K562 (cell line): ENCODE data around the gene RTP5. TPM values are rescaled to one million over a fixed set of nuclear protein-coding genes. Genes with fewer than 3 reads are reported as not detected.

Experiments used
- ADNP ChIP-seq: fragments of 200-800 bp; sonication (Bioruptor generic); IDR thresholded peaks from 2 replicates; pipeline ENCODE4 v1.6.1; 2016; ENCODE audit warnings: missing genetic modification characterization, missing compliant biosample characterization
- IRF2 ChIP-seq: sonication (generic); formaldehyde crosslinking; IDR thresholded peaks from 2 replicates; pipeline ENCODE4 v1.8.1; 2022; ENCODE audit warnings: mild to moderate bottlenecking, missing genetic modification reagents
- PHF20 ChIP-seq: fragments of 450-650 bp; IDR thresholded peaks from 2 replicates; pipeline ENCODE4 v1.6.1; 2018; ENCODE audit not compliant: partially characterized antibody
- PML ChIP-seq: IDR thresholded peaks from 2 replicates; pipeline ENCODE4 v1.6.1; 2012; ENCODE audit warnings: low read length, inconsistent platforms
- RBFOX2 ChIP-seq: fragments of 200-400 bp; formaldehyde crosslinking; IDR thresholded peaks from 2 replicates; pipeline ENCODE4 v1.6.1; 2017; ENCODE audit warnings: low read depth, mild to moderate bottlenecking, low read length, moderate library complexity
- SP1 ChIP-seq: sonication (generic); formaldehyde crosslinking; IDR thresholded peaks from 2 replicates; pipeline ENCODE4 v1.8.1; 2022; ENCODE audit warnings: mild to moderate bottlenecking, missing genetic modification reagents
- TEAD1 ChIP-seq, 2 experiments: fragments of 450-650 bp in 1 of 2; sonication (generic) in 1 of 2; formaldehyde crosslinking; IDR thresholded peaks; 2 replicates each; pipeline versions ENCODE4 v1.4.0 to v1.8.0; 2020 to 2022; ENCODE audit warnings: mild to moderate bottlenecking in 2 of 2, missing genetic modification reagents in 1 of 2
- ZBTB33 ChIP-seq: sonication (generic); formaldehyde crosslinking; IDR thresholded peaks from 2 replicates; pipeline ENCODE4 v1.8.1; 2023; ENCODE audit warnings: mild to moderate bottlenecking, missing genetic modification reagents
- ZNF398 ChIP-seq: fragments of 250-450 bp; sonication (Bioruptor Pico); IDR thresholded peaks from 2 replicates; pipeline ENCODE4 v1.8.0; 2021; ENCODE audit warnings: moderate library complexity, mild to moderate bottlenecking, inconsistent platforms
- ZNF75A ChIP-seq: fragments of 450-650 bp; formaldehyde crosslinking; IDR thresholded peaks from 2 replicates; pipeline ENCODE4 v1.4.0; 2020; ENCODE audit warnings: mild to moderate bottlenecking
- polyA plus RNA-seq, 8 experiments: library from polyadenylated mRNA; depleted of rRNA in 4 of 8; stranded (reverse) in 5 of 8; unstranded in 3 of 8; fragments of >200 nt; fragmentation: Nextera tagmentation in 2 of 8; fragmentation: Illumina TruSeq in 1 of 8; extraction: Ambion mirVana in 2 of 8; extraction: Trizol in 1 of 8; gene quantifications; 2 replicates each; pipeline versions ENCODE4 v1.2.1 to v1.2.3, GENCODE V29; 2011 to 2014; ENCODE audit warnings: inconsistent platforms in 1 of 8, missing spikeins in 1 of 8
- total RNA-seq, 7 experiments: library from RNA; depleted of rRNA in 6 of 7; stranded (reverse); fragments of >200 nt in 6 of 7; fragmentation: Illumina TruSeq in 2 of 7; extraction: Trizol in 2 of 7; gene quantifications; 2 replicates each; pipeline versions ENCODE4 v1.2.1 to v1.2.3, GENCODE V29; 2011 to 2021; ENCODE audit warnings: low replicate concordance in 1 of 7
- TF ChIP-seq, protein P1 (sequence below): sonication (generic); formaldehyde crosslinking; IDR thresholded peaks from 2 replicates; pipeline ENCODE4 v1.9.0; 2022; ENCODE audit warnings: mild to moderate bottlenecking, missing genetic modification reagents
- TF ChIP-seq, protein P2 (sequence below), 2 experiments: fragments of 450-650 bp; formaldehyde crosslinking in 1 of 2; IDR thresholded peaks; 2 replicates each; pipeline versions ENCODE4 v1.4.0 to v1.6.1; 2014 to 2020; ENCODE audit warnings: mild to moderate bottlenecking in 2 of 2, borderline replicate concordance in 1 of 2, low read depth in 1 of 2

RTP5 gene
- total and polyA plus RNA-seq, 9 of the 15 experiments (the other 6 are each of a cell fraction or from before 2014, with no cell fraction given), result not detected

GRCh38 chr2:241865957-241866789 is 3.4 kb upstream of the RTP5 start (continued):
- TF ChIP-seq ZNF398 (CRISPR knock-in tag), result no peak
- peak; percentile 78; the same call in 1 of the 2 replicates for TF ChIP-seq ZBTB33 (CRISPR knock-in tag)
- 0 out of 2 replicates have a peak, but pooled peaks have one; percentile 45 for TF ChIP-seq IRF2 (CRISPR knock-in tag)
- TF ChIP-seq ADNP (tag), result peak; percentile 84; the same call in 1 of the 2 replicates
- TF ChIP-seq, protein P1, sequence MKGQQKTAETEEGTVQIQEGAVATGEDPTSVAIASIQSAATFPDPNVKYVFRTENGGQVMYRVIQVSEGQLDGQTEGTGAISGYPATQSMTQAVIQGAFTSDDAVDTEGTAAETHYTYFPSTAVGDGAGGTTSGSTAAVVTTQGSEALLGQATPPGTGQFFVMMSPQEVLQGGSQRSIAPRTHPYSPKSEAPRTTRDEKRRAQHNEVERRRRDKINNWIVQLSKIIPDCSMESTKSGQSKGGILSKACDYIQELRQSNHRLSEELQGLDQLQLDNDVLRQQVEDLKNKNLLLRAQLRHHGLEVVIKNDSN (CRISPR knock-in tag), result no peak
- no peak for TF ChIP-seq PML
- no peak for TF ChIP-seq ZNF75A
- peak; percentile 65 for TF ChIP-seq PHF20
- peak in 1 of 2 experiments; percentile 21; a peak in 1 of 4 replicates for TF ChIP-seq TEAD1 (CRISPR knock-in tag; IDR thresholded peaks at IDR 0.05)
- TF ChIP-seq, protein P2, sequence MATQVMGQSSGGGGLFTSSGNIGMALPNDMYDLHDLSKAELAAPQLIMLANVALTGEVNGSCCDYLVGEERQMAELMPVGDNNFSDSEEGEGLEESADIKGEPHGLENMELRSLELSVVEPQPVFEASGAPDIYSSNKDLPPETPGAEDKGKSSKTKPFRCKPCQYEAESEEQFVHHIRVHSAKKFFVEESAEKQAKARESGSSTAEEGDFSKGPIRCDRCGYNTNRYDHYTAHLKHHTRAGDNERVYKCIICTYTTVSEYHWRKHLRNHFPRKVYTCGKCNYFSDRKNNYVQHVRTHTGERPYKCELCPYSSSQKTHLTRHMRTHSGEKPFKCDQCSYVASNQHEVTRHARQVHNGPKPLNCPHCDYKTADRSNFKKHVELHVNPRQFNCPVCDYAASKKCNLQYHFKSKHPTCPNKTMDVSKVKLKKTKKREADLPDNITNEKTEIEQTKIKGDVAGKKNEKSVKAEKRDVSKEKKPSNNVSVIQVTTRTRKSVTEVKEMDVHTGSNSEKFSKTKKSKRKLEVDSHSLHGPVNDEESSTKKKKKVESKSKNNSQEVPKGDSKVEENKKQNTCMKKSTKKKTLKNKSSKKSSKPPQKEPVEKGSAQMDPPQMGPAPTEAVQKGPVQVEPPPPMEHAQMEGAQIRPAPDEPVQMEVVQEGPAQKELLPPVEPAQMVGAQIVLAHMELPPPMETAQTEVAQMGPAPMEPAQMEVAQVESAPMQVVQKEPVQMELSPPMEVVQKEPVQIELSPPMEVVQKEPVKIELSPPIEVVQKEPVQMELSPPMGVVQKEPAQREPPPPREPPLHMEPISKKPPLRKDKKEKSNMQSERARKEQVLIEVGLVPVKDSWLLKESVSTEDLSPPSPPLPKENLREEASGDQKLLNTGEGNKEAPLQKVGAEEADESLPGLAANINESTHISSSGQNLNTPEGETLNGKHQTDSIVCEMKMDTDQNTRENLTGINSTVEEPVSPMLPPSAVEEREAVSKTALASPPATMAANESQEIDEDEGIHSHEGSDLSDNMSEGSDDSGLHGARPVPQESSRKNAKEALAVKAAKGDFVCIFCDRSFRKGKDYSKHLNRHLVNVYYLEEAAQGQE (IDR thresholded peaks at IDR 0.05; ENCODE audit: borderline replicate concordance), result peak; percentile 82
- TF ChIP-seq, protein P2 (CRISPR knock-in tag; IDR thresholded peaks at IDR 0.05; ENCODE audit: low read depth), result 0 out of 2 replicates have a peak, but pooled peaks have one; percentile 48
- TF ChIP-seq SP1 (CRISPR knock-in tag), result 0 out of 2 replicates have a peak, but pooled peaks have one; percentile 26
- no peak for TF ChIP-seq RBFOX2
- TF ChIP-seq, all 486 proteins: peak for 24
